Measurements from ENCODE around the gene SURF2. TPM values are rescaled to one million over a fixed set of nuclear protein-coding genes. Genes with fewer than 3 reads are reported as not detected.
A peak's percentile ranks its signal among the peaks of the same experiment; 100 is the strongest.

The SURF2 gene
- total and polyA plus RNA-seq, 9 of the 15 experiments (the other 6 are each of a cell fraction or from before 2014, with no cell fraction given) = 5.5 to 82.5 (median 21.3) TPM

DNA sequence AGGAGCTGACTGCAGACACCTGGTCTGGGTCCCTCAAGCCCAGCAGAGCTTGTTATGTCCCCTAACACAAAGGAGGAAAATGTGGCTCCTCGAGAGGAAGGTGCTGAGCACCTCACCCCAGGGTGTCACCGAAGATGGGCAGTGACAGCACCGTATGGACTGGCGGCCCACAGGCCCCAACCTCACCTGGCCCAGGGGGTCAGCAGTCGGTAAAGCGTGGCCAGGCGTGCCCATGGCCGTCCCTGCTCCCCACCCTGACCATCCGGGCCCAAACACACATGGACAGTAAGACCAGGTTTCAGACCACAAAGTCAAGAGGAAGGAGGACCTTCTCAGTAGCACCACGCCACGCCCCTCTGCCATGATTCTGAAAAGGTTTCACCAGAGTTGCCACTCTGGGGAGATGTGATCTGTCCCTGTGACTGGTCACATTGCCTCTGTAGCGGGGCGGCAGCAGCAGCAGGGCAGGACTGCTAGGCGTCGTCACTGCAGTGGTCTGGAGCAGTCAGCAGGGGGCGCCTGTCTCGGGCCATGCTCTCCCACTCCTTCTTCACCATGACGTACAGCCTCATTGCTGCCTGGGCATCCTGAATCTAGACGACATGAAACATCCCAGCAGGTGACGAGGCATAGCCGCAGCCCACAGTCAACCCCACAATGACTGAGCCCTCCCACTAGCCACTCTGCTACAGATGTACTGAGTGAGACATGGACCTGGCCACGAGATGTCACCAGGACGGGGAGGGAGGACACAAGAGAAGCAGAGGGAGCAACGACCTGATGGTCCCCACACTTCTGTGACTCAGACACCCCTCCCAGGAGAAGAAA is 50.3 kb downstream of the SURF2 start (continued):
- TF ChIP-seq MEIS2 (IDR thresholded peaks at IDR 0.05; ENCODE audit: partially characterized antibody) = no peak
- no peak for TF ChIP-seq ZFP30 (CRISPR knock-in tag; IDR thresholded peaks at IDR 0.05; ENCODE audit: borderline replicate concordance)
- no peak for TF ChIP-seq ZNF12 (CRISPR knock-in tag; IDR thresholded peaks at IDR 0.05)
- no peak for TF ChIP-seq POLR3G (IDR thresholded peaks at IDR 0.05; ENCODE audit: extremely low read depth, insufficient read length, insufficient replicate concordance)
- no peak for TF ChIP-seq PML (IDR thresholded peaks at IDR 0.05; ENCODE audit: low read length)
- TF ChIP-seq FIP1L1 (IDR thresholded peaks at IDR 0.05; ENCODE audit: low read depth, low read length, poor library complexity, severe bottlenecking) = no peak
- TF ChIP-seq RB1 (IDR thresholded peaks at IDR 0.05; ENCODE audit: low read depth) = peak; percentile 56; the same call in 1 of the 2 replicates
- no peak for TF ChIP-seq RHOXF2B (CRISPR knock-in tag; conservative IDR thresholded peaks at IDR 0.05)
- peak; percentile 66 for TF ChIP-seq RBM39 (optimal IDR thresholded peaks at IDR 0.05; ENCODE audit: low read depth, low read length)
- no peak for TF ChIP-seq ZNF589 (CRISPR knock-in tag; IDR thresholded peaks at IDR 0.05; ENCODE audit: low read depth)
- no peak for TF ChIP-seq KLF6 (CRISPR knock-in tag; IDR thresholded peaks at IDR 0.05; ENCODE audit: borderline replicate concordance)
- no peak for TF ChIP-seq MCM5 (IDR thresholded peaks at IDR 0.05; ENCODE audit: low read depth)
- no peak for TF ChIP-seq MXI1 (IDR thresholded peaks at IDR 0.05; ENCODE audit: low read depth, low read length)
- no peak for TF ChIP-seq GTF2F1 (IDR thresholded peaks at IDR 0.05; ENCODE audit: low read depth, low read length)
- no peak for TF ChIP-seq RAD51 (IDR thresholded peaks at IDR 0.05; ENCODE audit: borderline replicate concordance, low read depth)
- TF ChIP-seq CREBBP (IDR thresholded peaks at IDR 0.05; ENCODE audit: low read depth, low read length) = no peak
- TF ChIP-seq ZNF232 (CRISPR knock-in tag; IDR thresholded peaks at IDR 0.05) = no peak
- TF ChIP-seq, protein P1, sequence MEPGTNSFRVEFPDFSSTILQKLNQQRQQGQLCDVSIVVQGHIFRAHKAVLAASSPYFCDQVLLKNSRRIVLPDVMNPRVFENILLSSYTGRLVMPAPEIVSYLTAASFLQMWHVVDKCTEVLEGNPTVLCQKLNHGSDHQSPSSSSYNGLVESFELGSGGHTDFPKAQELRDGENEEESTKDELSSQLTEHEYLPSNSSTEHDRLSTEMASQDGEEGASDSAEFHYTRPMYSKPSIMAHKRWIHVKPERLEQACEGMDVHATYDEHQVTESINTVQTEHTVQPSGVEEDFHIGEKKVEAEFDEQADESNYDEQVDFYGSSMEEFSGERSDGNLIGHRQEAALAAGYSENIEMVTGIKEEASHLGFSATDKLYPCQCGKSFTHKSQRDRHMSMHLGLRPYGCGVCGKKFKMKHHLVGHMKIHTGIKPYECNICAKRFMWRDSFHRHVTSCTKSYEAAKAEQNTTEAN (CRISPR knock-in tag; IDR thresholded peaks at IDR 0.05) = no peak
- TF ChIP-seq, protein P2, sequence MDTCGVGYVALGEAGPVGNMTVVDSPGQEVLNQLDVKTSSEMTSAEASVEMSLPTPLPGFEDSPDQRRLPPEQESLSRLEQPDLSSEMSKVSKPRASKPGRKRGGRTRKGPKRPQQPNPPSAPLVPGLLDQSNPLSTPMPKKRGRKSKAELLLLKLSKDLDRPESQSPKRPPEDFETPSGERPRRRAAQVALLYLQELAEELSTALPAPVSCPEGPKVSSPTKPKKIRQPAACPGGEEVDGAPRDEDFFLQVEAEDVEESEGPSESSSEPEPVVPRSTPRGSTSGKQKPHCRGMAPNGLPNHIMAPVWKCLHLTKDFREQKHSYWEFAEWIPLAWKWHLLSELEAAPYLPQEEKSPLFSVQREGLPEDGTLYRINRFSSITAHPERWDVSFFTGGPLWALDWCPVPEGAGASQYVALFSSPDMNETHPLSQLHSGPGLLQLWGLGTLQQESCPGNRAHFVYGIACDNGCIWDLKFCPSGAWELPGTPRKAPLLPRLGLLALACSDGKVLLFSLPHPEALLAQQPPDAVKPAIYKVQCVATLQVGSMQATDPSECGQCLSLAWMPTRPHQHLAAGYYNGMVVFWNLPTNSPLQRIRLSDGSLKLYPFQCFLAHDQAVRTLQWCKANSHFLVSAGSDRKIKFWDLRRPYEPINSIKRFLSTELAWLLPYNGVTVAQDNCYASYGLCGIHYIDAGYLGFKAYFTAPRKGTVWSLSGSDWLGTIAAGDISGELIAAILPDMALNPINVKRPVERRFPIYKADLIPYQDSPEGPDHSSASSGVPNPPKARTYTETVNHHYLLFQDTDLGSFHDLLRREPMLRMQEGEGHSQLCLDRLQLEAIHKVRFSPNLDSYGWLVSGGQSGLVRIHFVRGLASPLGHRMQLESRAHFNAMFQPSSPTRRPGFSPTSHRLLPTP (IDR thresholded peaks at IDR 0.05; ENCODE audit: borderline replicate concordance, extremely low read depth, insufficient read length) = no peak
- no peak for TF ChIP-seq NFYB (IDR thresholded peaks at IDR 0.05; ENCODE audit: extremely low read depth, insufficient read length)
- TF ChIP-seq, protein P3, sequence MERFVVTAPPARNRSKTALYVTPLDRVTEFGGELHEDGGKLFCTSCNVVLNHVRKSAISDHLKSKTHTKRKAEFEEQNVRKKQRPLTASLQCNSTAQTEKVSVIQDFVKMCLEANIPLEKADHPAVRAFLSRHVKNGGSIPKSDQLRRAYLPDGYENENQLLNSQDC (CRISPR knock-in tag; IDR thresholded peaks at IDR 0.05) = no peak
